ENCODE data around the gene MGMT. TPM values are rescaled to one million over a fixed set of nuclear protein-coding genes. Genes with fewer than 3 reads are reported as not detected.

Gene MGMT
- total and polyA plus RNA-seq, 2 donors (not counting 3 experiments of a cell fraction or from before 2014, with no cell fraction given) = 15.0 to 15.2 TPM

DNA sequence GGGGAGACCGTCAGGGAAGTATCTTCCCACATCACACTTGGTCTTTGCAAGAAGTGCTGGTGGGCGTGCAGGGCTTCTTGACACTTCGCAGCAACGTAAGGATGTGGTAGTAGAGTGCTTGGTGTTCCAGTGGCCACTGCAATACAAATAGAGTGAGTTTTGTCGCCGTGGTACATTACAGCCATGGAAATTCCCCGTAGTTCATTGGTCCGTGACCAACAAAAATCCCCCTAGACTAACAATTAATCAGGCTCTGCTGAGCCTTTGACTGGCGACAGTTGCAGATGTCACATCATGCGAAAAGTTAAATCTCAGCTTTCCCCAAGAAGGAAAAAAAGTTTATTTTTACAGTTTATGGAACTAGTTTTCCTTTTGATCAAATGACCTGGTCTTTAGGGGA is 134.7 kb downstream of the MGMT start:
- Histone ChIP-seq H4K20me1 (replicated peaks; ENCODE audit: control insufficient read depth, extremely low read depth, insufficient read depth, low read length) (no peaks in the 10 kb centered on the region), H3K79me2 (ENCODE audit: control insufficient read depth, insufficient read depth, low read length) (no peaks in the 10 kb centered on the region), H3K27ac (ENCODE audit: insufficient read depth, low read depth, low read length) (no peak overlapping the region), H3K27me3 (ENCODE audit: control insufficient read depth in 2 of 2, insufficient read depth in 2 of 2, low read length in 2 of 2) (no peaks in the 10 kb centered on the region), H3K4me3 (replicated peaks in 1 of 3; ENCODE audit: insufficient read depth in 1 of 3, low read depth in 1 of 3, low read length in 3 of 3) (no peak overlapping the region), H3K9ac (replicated peaks; ENCODE audit: extremely low read depth, insufficient read depth, low read length) (no peak overlapping the region), H3K4me1 (ENCODE audit: control insufficient read depth, extremely low read depth, insufficient read depth, low read length) (no peaks in the 10 kb centered on the region), H3K9me1 (replicated peaks; ENCODE audit: control insufficient read depth, extremely low read depth, insufficient read depth, low read length) (no peaks in the 10 kb centered on the region), H2AFZ (ENCODE audit: low read depth, low read length) (no peak overlapping the region), H3K4me2 (ENCODE audit: insufficient read depth, low read length) (no peak overlapping the region), H3K36me3 (ENCODE audit: control insufficient read depth in 2 of 2, extremely low read depth in 1 of 2, insufficient read depth in 2 of 2, low read length in 2 of 2) (no peaks in the 10 kb centered on the region), H3K9me3 (replicated peaks; ENCODE audit: control insufficient read depth, insufficient read depth, low read length) (no peaks in the 10 kb centered on the region)
- ChIA-PET POLR2A (no interaction called here), CTCF (no interaction called here)
- BruUV-seq (replicated peaks) = no TSS peak
- DNase-seq (ENCODE audit: low read depth, low spot score) (no peak), FAIRE-seq (no peak)
- TF ChIP-seq POLR2AphosphoS5 (IDR thresholded peaks at IDR 0.05; ENCODE audit: insufficient read depth, low read depth, low read length) (no peak), FOS (IDR thresholded peaks at IDR 0.05; ENCODE audit: borderline replicate concordance, insufficient read depth, low read length) (no peak), GATA2 (IDR thresholded peaks at IDR 0.05; ENCODE audit: insufficient read depth, insufficient read length, low read depth, low read length) (no peak), JUN (IDR thresholded peaks at IDR 0.05; ENCODE audit: borderline replicate concordance, insufficient read depth, insufficient read length, low read depth) (no peak), POLR2A (IDR thresholded peaks at IDR 0.05; ENCODE audit: low read depth, low read length) (no peak), EZH2 (IDR thresholded peaks at IDR 0.05; ENCODE audit: borderline replicate concordance, low read depth, low read length, severe bottlenecking) (no peak), MYC (IDR thresholded peaks at IDR 0.05; ENCODE audit: low read depth, low read length) (no peak)
- TF ChIP-seq, protein P1, sequence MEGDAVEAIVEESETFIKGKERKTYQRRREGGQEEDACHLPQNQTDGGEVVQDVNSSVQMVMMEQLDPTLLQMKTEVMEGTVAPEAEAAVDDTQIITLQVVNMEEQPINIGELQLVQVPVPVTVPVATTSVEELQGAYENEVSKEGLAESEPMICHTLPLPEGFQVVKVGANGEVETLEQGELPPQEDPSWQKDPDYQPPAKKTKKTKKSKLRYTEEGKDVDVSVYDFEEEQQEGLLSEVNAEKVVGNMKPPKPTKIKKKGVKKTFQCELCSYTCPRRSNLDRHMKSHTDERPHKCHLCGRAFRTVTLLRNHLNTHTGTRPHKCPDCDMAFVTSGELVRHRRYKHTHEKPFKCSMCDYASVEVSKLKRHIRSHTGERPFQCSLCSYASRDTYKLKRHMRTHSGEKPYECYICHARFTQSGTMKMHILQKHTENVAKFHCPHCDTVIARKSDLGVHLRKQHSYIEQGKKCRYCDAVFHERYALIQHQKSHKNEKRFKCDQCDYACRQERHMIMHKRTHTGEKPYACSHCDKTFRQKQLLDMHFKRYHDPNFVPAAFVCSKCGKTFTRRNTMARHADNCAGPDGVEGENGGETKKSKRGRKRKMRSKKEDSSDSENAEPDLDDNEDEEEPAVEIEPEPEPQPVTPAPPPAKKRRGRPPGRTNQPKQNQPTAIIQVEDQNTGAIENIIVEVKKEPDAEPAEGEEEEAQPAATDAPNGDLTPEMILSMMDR (IDR thresholded peaks at IDR 0.05; ENCODE audit: extremely low read depth in 1 of 2, insufficient read depth in 1 of 2, low read depth in 1 of 2, low read length in 2 of 2) = no peak
- TF ChIP-seq, protein P2, sequence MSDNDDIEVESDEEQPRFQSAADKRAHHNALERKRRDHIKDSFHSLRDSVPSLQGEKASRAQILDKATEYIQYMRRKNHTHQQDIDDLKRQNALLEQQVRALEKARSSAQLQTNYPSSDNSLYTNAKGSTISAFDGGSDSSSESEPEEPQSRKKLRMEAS (IDR thresholded peaks at IDR 0.05; ENCODE audit: insufficient read depth, insufficient read length) = no peak
- dilution Hi-C loops (cut with MboI; ENCODE audit: extremely low pct_ligation_motif_present, low sequenced_read_pairs) = no loop called here
- intact Hi-C loops (cut with micrococcal nuclease) = no loop called here
